ENCODE results near the gene ARHGEF35.
"Not testable (repeated sequence)": the region's sequence is repeated elsewhere in the genome, so short reads cannot be mapped to it uniquely, and the experiment has no call there.

ARHGEF35 gene

DNA sequence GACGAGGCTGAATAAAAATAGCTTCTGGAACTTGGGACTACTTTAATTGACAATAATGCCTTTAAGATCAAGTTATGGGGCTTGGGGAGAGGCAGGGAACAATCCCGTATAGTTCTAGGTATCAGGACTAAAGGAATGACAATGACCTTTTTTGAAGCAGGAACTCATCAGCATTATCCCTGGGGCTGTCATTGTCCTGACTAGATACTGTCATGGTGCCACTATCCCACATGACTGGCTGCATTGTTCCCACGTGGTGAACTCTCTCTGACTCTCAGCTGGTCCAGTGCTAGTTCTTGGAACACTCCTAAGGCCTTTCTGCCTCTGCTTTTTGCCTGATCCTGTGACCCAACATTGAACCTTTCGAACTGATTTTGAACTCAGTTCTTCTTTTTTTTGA, 3.3 kb upstream of the ARHGEF35 start:
- not testable (repeated sequence) for H4K8ac ChIP-seq (ENCODE audit: low read depth, low read length); H3K4me3 ChIP-seq (ENCODE audit: low read length in 2 of 2); H3K4me1 ChIP-seq (ENCODE audit: control insufficient read depth in 2 of 2, insufficient read depth in 1 of 2, low read depth in 1 of 2, low read length in 2 of 2); H3K79me1 ChIP-seq (ENCODE audit: low read depth, low read length); H3K27me3 ChIP-seq (ENCODE audit: control insufficient read depth in 3 of 3, insufficient read depth in 3 of 3, low read depth in 1 of 3, low read length in 3 of 3); H3K9ac ChIP-seq (ENCODE audit: low read depth, low read length, poor library complexity); H2AK5ac ChIP-seq (ENCODE audit: low read depth, low read length); H3K23ac ChIP-seq (ENCODE audit: low read depth, low read length, poor library complexity); H3K4ac ChIP-seq (ENCODE audit: low read length); H3K14ac ChIP-seq (ENCODE audit: low read length); H3K18ac ChIP-seq (ENCODE audit: low read length); H3K9me3 ChIP-seq (replicated peaks in 1 of 2; ENCODE audit: control insufficient read depth in 2 of 2, insufficient read depth in 1 of 2, low read depth in 1 of 2, low read length in 2 of 2); H2BK120ac ChIP-seq (ENCODE audit: low read depth, low read length); H2BK12ac ChIP-seq (ENCODE audit: low read length); DNase-seq (ENCODE audit: low spot score); H2BK5ac ChIP-seq (ENCODE audit: low read length); H3K4me2 ChIP-seq (ENCODE audit: insufficient read depth, low read length, poor library complexity, severe bottlenecking); H2BK15ac ChIP-seq (ENCODE audit: low read length); H3K27ac ChIP-seq (replicated peaks; ENCODE audit: low read length); H2AFZ ChIP-seq (ENCODE audit: low read length); H3K36me3 ChIP-seq (replicated peaks in 1 of 2; ENCODE audit: control insufficient read depth in 2 of 2, insufficient read depth in 2 of 2, low read length in 2 of 2); H4K91ac ChIP-seq (ENCODE audit: low read depth, low read length, poor library complexity)
- no CpG with 5 or more reads among the region's 4 CpGs for WGBS, 2 donors (ENCODE audit: extremely low coverage in 2 of 2, insufficient read length in 2 of 2, insufficient replicate concordance in 1 of 2)

DNA sequence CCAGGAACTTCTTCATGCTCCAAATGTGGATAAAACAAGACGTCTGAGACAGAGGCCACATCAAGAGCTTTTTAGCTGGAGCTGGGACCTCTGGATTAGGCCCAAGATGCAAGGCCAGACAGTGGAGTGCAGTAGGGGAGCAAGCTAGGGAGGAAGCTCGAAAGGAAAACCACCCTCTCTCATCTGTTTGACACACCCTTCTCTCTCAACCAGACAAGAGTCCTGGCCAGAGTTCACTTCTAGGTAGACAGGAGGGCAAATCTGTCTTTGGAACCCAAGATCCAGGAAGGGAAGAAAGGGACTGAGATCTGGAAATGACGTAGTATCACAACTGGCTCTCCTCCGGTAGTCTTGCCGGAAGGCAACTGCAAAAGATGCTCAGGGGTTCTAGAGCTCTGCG, 1.2 kb downstream of the ARHGEF35 start:
- not testable (repeated sequence) for H3K9ac ChIP-seq (ENCODE audit: low read depth, low read length, poor library complexity); H3K27ac ChIP-seq (replicated peaks; ENCODE audit: low read length); H4K91ac ChIP-seq (ENCODE audit: low read depth, low read length, poor library complexity); H2AFZ ChIP-seq (ENCODE audit: low read length); H3K4me2 ChIP-seq (ENCODE audit: insufficient read depth, low read length, poor library complexity, severe bottlenecking); H2AK5ac ChIP-seq (ENCODE audit: low read depth, low read length); H3K79me1 ChIP-seq (ENCODE audit: low read depth, low read length); H2BK120ac ChIP-seq (ENCODE audit: low read depth, low read length); H3K18ac ChIP-seq (ENCODE audit: low read length); H4K8ac ChIP-seq (ENCODE audit: low read depth, low read length); H2BK12ac ChIP-seq (ENCODE audit: low read length); H3K9me3 ChIP-seq (replicated peaks in 1 of 2; ENCODE audit: control insufficient read depth in 2 of 2, insufficient read depth in 1 of 2, low read depth in 1 of 2, low read length in 2 of 2); H2BK15ac ChIP-seq (ENCODE audit: low read length); H3K23ac ChIP-seq (ENCODE audit: low read depth, low read length, poor library complexity); H2BK5ac ChIP-seq (ENCODE audit: low read length); H3K36me3 ChIP-seq (replicated peaks in 1 of 2; ENCODE audit: control insufficient read depth in 2 of 2, insufficient read depth in 2 of 2, low read length in 2 of 2); H3K4me3 ChIP-seq (ENCODE audit: low read length in 2 of 2); H3K4me1 ChIP-seq (ENCODE audit: control insufficient read depth in 2 of 2, insufficient read depth in 1 of 2, low read depth in 1 of 2, low read length in 2 of 2); H3K27me3 ChIP-seq (ENCODE audit: control insufficient read depth in 3 of 3, insufficient read depth in 3 of 3, low read depth in 1 of 3, low read length in 3 of 3); H3K4ac ChIP-seq (ENCODE audit: low read length); H3K14ac ChIP-seq (ENCODE audit: low read length); DNase-seq (ENCODE audit: low spot score)
- no CpG with 5 or more reads among the region's 6 CpGs for WGBS, 2 donors (ENCODE audit: extremely low coverage in 2 of 2, insufficient read length in 2 of 2, insufficient replicate concordance in 1 of 2)

DNA sequence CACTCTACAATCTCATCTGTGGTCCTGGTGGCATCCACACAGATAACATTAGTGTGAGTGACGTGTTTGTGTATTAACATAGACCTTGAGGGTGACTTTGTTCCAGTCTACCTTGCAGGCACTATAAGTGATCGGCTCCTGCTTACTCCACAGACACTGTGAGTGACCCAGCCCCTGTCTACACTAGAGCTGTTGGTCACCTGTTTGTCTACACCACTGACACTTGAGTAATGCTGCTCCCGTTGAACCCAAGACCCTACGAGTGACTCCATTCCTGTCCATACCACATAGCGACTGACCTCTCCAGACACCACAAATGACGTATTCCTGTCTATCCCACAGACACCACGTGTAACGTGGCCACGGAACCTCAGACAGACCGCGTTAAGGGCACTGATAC, 1.9 kb downstream of the ARHGEF35 start:
- H2BK5ac ChIP-seq (ENCODE audit: low read length); H4K8ac ChIP-seq (ENCODE audit: low read depth, low read length); H3K9me3 ChIP-seq (replicated peaks in 1 of 2; ENCODE audit: control insufficient read depth in 2 of 2, insufficient read depth in 1 of 2, low read depth in 1 of 2, low read length in 2 of 2); DNase-seq (ENCODE audit: low spot score); H3K18ac ChIP-seq (ENCODE audit: low read length); H3K14ac ChIP-seq (ENCODE audit: low read length); H3K27me3 ChIP-seq (ENCODE audit: control insufficient read depth in 3 of 3, insufficient read depth in 3 of 3, low read depth in 1 of 3, low read length in 3 of 3); H3K79me1 ChIP-seq (ENCODE audit: low read depth, low read length); H3K4ac ChIP-seq (ENCODE audit: low read length); H2AFZ ChIP-seq (ENCODE audit: low read length); H3K23ac ChIP-seq (ENCODE audit: low read depth, low read length, poor library complexity); H3K4me2 ChIP-seq (ENCODE audit: insufficient read depth, low read length, poor library complexity, severe bottlenecking); H4K91ac ChIP-seq (ENCODE audit: low read depth, low read length, poor library complexity); H3K36me3 ChIP-seq (replicated peaks in 1 of 2; ENCODE audit: control insufficient read depth in 2 of 2, insufficient read depth in 2 of 2, low read length in 2 of 2); H2BK120ac ChIP-seq (ENCODE audit: low read depth, low read length); H2BK12ac ChIP-seq (ENCODE audit: low read length); H3K27ac ChIP-seq (replicated peaks; ENCODE audit: low read length); H3K9ac ChIP-seq (ENCODE audit: low read depth, low read length, poor library complexity); H2AK5ac ChIP-seq (ENCODE audit: low read depth, low read length); H3K4me1 ChIP-seq (ENCODE audit: control insufficient read depth in 2 of 2, insufficient read depth in 1 of 2, low read depth in 1 of 2, low read length in 2 of 2); H3K4me3 ChIP-seq (ENCODE audit: low read length in 2 of 2); H2BK15ac ChIP-seq (ENCODE audit: low read length): not testable (repeated sequence)
- WGBS, 2 donors (ENCODE audit: extremely low coverage in 2 of 2, insufficient read length in 2 of 2, insufficient replicate concordance in 1 of 2), result no CpG with 5 or more reads among the region's 11 CpGs

DNA sequence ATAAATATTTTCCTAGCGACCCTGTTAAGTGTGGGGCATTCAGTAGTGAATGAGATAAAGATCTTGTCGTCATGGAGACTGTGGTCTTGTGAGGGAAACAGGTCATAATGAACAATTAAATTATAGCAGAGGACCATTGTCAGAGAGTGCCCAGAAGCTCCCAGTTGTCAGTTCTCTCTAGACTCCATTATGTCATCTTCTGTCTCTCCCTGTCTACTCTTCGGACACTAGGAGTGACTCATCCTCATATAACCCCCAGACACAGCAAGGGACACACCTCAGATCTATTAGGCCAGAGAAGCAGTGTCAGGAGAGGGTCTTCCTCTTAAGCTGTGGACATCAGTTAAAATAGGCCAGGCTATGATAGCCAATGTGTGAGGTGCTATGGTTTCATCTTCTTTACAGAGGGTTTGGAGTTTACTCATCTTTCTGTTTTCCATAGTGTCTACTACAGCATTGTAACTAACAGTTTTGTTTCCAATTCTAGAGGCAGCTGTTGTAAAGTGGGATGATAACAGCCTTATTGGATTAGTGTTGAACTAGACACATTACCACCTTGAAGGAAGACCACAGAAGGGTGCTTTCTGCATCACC, 7.0 kb downstream of the ARHGEF35 start:
- not testable (repeated sequence) for H4K91ac ChIP-seq (ENCODE audit: low read depth, low read length, poor library complexity); H3K4me2 ChIP-seq (ENCODE audit: insufficient read depth, low read length, poor library complexity, severe bottlenecking); H3K23ac ChIP-seq (ENCODE audit: low read depth, low read length, poor library complexity); H2AK5ac ChIP-seq (ENCODE audit: low read depth, low read length); H3K4me3 ChIP-seq (ENCODE audit: low read length in 2 of 2); H2BK5ac ChIP-seq (ENCODE audit: low read length); H2BK120ac ChIP-seq (ENCODE audit: low read depth, low read length); H3K4me1 ChIP-seq (ENCODE audit: control insufficient read depth in 2 of 2, insufficient read depth in 1 of 2, low read depth in 1 of 2, low read length in 2 of 2); H2BK12ac ChIP-seq (ENCODE audit: low read length); H3K79me1 ChIP-seq (ENCODE audit: low read depth, low read length); H2AFZ ChIP-seq (ENCODE audit: low read length); H3K14ac ChIP-seq (ENCODE audit: low read length); H3K4ac ChIP-seq (ENCODE audit: low read length); H4K8ac ChIP-seq (ENCODE audit: low read depth, low read length); H3K9me3 ChIP-seq (replicated peaks in 1 of 2; ENCODE audit: control insufficient read depth in 2 of 2, insufficient read depth in 1 of 2, low read depth in 1 of 2, low read length in 2 of 2); DNase-seq (ENCODE audit: low spot score); H3K9ac ChIP-seq (ENCODE audit: low read depth, low read length, poor library complexity); H2BK15ac ChIP-seq (ENCODE audit: low read length); H3K18ac ChIP-seq (ENCODE audit: low read length); H3K36me3 ChIP-seq (replicated peaks in 1 of 2; ENCODE audit: control insufficient read depth in 2 of 2, insufficient read depth in 2 of 2, low read length in 2 of 2); H3K27me3 ChIP-seq (ENCODE audit: control insufficient read depth in 3 of 3, insufficient read depth in 3 of 3, low read depth in 1 of 3, low read length in 3 of 3); H3K27ac ChIP-seq (replicated peaks; ENCODE audit: low read length)
- no CpG with 5 or more reads among the region's 3 CpGs for WGBS, 2 donors (ENCODE audit: extremely low coverage in 2 of 2, insufficient read length in 2 of 2, insufficient replicate concordance in 1 of 2)
